Measurements from ENCODE around the gene KRT76. TPM values are rescaled to one million over a fixed set of nuclear protein-coding genes. Genes with fewer than 3 reads are reported as not detected.

KRT76 gene
- total and polyA plus RNA-seq, 2 experiments from 2014 or later = not detected

DNA sequence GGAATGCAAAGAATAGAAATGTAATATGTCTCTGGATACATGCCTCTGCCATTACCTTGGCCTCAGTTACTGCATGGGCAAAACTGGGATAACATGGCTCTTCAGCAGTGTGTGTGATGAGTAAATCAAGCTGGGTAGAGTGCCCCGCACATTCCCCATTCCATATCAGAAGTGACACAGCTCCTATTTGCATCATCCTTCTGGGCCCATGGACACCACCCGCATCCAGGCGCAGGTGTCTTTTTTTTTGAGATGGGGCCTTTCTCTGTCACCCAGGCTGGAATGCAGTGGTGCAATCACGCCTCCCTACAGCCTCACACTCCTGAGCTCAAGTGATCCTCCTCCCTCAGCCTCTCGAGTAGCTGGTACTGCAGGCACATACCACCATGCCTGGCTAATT is 31.6 kb downstream of the KRT76 start:
- Mint-ChIP-seq H3K4me3 (no peak overlapping the region), H3K4me1 (peaks cover 6% of the 10 kb centered on the region; the same call in 1 of the 3 replicates), H3K36me3 (ENCODE audit: low read depth) (no peaks in the 10 kb centered on the region; the same call in 2 of the 3 replicates), H3K27ac (no peak overlapping the region), H3K27me3 (ENCODE audit: insufficient read depth, low read depth, poor library complexity) (peaks cover 7% of the 10 kb centered on the region), H3K9me3 (no peaks in the 10 kb centered on the region)
- Histone ChIP-seq H3K4me2 (no peak overlapping the region), H4K20me1 (replicated peaks; ENCODE audit: insufficient read depth) (no peaks in the 10 kb centered on the region), H3K9me2 (ENCODE audit: insufficient read depth) (0 out of 2 replicates have a peak, but pooled peaks cover 13% of the 10 kb centered on the region), H2AFZ (no peak overlapping the region), H3K4me1 (ENCODE audit: insufficient read depth) (no peaks in the 10 kb centered on the region), H3K4me3 (no peak overlapping the region), H3K27me3 (ENCODE audit: insufficient read depth) (no peaks in the 10 kb centered on the region), H3K27ac (ENCODE audit: low read depth) (no peak overlapping the region), H3K36me3 (ENCODE audit: insufficient read depth) (no peaks in the 10 kb centered on the region), H3F3A (replicated peaks; ENCODE audit: low read depth) (no peaks in the 10 kb centered on the region), H3K79me2 (replicated peaks; ENCODE audit: insufficient read depth) (no peaks in the 10 kb centered on the region)
- ATAC-seq (no peak), DNase-seq (ENCODE audit: low spot score) (no peak)
- TF ChIP-seq NANOG (IDR thresholded peaks at IDR 0.05; ENCODE audit: borderline replicate concordance) (no peak), REST (IDR thresholded peaks at IDR 0.05; ENCODE audit: unreplicated experiment) (no peak), CREB1 (CRISPR knock-in tag; IDR thresholded peaks at IDR 0.05; ENCODE audit: low read depth) (no peak), STAT1 (IDR thresholded peaks at IDR 0.05; ENCODE audit: unreplicated experiment) (no peak), ZNF331 (CRISPR knock-in tag; IDR thresholded peaks at IDR 0.05; ENCODE audit: low read depth) (no peak), JUNB (IDR thresholded peaks at IDR 0.05; ENCODE audit: unreplicated experiment) (no peak), EZH2 (IDR thresholded peaks at IDR 0.05; ENCODE audit: low read depth, unreplicated experiment) (no peak)
- TF ChIP-seq, protein P1, sequence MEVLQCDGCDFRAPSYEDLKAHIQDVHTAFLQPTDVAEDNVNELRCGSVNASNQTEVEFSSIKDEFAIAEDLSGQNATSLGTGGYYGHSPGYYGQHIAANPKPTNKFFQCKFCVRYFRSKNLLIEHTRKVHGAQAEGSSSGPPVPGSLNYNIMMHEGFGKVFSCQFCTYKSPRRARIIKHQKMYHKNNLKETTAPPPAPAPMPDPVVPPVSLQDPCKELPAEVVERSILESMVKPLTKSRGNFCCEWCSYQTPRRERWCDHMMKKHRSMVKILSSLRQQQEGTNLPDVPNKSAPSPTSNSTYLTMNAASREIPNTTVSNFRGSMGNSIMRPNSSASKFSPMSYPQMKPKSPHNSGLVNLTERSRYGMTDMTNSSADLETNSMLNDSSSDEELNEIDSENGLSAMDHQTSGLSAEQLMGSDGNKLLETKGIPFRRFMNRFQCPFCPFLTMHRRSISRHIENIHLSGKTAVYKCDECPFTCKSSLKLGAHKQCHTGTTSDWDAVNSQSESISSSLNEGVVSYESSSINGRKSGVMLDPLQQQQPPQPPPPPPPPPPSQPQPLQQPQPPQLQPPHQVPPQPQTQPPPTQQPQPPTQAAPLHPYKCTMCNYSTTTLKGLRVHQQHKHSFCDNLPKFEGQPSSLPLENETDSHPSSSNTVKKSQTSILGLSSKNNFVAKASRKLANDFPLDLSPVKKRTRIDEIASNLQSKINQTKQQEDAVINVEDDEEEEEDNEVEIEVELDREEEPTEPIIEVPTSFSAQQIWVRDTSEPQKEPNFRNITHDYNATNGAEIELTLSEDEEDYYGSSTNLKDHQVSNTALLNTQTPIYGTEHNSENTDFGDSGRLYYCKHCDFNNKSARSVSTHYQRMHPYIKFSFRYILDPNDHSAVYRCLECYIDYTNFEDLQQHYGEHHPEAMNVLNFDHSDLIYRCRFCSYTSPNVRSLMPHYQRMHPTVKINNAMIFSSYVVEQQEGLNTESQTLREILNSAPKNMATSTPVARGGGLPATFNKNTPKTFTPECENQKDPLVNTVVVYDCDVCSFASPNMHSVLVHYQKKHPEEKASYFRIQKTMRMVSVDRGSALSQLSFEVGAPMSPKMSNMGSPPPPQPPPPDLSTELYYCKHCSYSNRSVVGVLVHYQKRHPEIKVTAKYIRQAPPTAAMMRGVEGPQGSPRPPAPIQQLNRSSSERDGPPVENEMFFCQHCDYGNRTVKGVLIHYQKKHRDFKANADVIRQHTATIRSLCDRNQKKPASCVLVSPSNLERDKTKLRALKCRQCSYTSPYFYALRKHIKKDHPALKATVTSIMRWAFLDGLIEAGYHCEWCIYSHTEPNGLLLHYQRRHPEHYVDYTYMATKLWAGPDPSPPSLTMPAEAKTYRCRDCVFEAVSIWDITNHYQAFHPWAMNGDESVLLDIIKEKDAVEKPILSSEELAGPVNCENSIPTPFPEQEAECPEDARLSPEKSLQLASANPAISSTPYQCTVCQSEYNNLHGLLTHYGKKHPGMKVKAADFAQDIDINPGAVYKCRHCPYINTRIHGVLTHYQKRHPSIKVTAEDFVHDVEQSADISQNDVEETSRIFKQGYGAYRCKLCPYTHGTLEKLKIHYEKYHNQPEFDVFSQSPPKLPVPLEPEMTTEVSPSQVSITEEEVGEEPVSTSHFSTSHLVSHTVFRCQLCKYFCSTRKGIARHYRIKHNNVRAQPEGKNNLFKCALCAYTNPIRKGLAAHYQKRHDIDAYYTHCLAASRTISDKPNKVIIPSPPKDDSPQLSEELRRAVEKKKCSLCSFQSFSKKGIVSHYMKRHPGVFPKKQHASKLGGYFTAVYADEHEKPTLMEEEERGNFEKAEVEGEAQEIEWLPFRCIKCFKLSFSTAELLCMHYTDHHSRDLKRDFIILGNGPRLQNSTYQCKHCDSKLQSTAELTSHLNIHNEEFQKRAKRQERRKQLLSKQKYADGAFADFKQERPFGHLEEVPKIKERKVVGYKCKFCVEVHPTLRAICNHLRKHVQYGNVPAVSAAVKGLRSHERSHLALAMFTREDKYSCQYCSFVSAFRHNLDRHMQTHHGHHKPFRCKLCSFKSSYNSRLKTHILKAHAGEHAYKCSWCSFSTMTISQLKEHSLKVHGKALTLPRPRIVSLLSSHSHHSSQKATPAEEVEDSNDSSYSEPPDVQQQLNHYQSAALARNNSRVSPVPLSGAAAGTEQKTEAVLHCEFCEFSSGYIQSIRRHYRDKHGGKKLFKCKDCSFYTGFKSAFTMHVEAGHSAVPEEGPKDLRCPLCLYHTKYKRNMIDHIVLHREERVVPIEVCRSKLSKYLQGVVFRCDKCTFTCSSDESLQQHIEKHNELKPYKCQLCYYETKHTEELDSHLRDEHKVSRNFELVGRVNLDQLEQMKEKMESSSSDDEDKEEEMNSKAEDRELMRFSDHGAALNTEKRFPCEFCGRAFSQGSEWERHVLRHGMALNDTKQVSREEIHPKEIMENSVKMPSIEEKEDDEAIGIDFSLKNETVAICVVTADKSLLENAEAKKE (CRISPR knock-in tag; IDR thresholded peaks at IDR 0.05) = no peak

Measured in GM23338 (cell line).